Hippocampal formation (tissue), 2 donors: Measurements from ENCODE around the gene BMS1.
"Not testable (repeated sequence)": the region's sequence is repeated elsewhere in the genome, so short reads cannot be mapped to it uniquely, and the experiment has no call there.

Source experiments
- DNase-seq, 2 donors: peaks; one replicate each; lab custom pipeline; 2025; lab: John Stamatoyannopoulos, UW

BMS1 gene

GRCh38 chr10:42785759-42786158 lies 3.2 kb downstream of the BMS1 start:
- DNase-seq, result no peak

- no peak for DNase-seq
Measured at GRCh38 chr10:42790835-42791234, 8.2 kb downstream of the BMS1 start.

GRCh38 chr10:42795701-42796100 lies 13.1 kb downstream of the BMS1 start:
- no peak for DNase-seq

- no peak for DNase-seq
Measured at GRCh38 chr10:42801135-42801534, 18.5 kb downstream of the BMS1 start.

- no peak for DNase-seq
Measured at GRCh38 chr10:42802876-42803275, 20.3 kb downstream of the BMS1 start.

GRCh38 chr10:42809676-42810075 lies 27.1 kb downstream of the BMS1 start:
- no peak for DNase-seq

- no peak for DNase-seq
Measured at GRCh38 chr10:42812028-42812427, 29.4 kb downstream of the BMS1 start.

- DNase-seq, result not testable (repeated sequence)
Measured at GRCh38 chr10:42813989-42814687, 31.5 kb downstream of the BMS1 start.

- DNase-seq, result not testable (repeated sequence)
Measured at GRCh38 chr10:42816334-42816733, 33.7 kb downstream of the BMS1 start.

- DNase-seq, result no peak
Measured at GRCh38 chr10:42816912-42817311, 34.3 kb downstream of the BMS1 start.

- DNase-seq, result not testable (repeated sequence)
Measured at GRCh38 chr10:42817417-42817816, 34.8 kb downstream of the BMS1 start.

GRCh38 chr10:42826759-42827158 lies 44.2 kb downstream of the BMS1 start:
- DNase-seq, result not testable (repeated sequence)

GRCh38 chr10:42827201-42827600 lies 44.6 kb downstream of the BMS1 start:
- DNase-seq, result no peak

- DNase-seq, result not testable (repeated sequence)
Measured at GRCh38 chr10:42828391-42828790, 45.8 kb downstream of the BMS1 start.

- no peak for DNase-seq
Measured at GRCh38 chr10:42830237-42830636, 47.6 kb downstream of the BMS1 start.

- DNase-seq, result no peak
Measured at GRCh38 chr10:42836096-42836495, 53.5 kb downstream of the BMS1 start.

GRCh38 chr10:42836771-42837468 lies 54.3 kb downstream of the BMS1 start:
- no peak for DNase-seq

GRCh38 chr10:42844810-42845209 lies 62.2 kb downstream of the BMS1 start:
- not testable (repeated sequence) for DNase-seq

GRCh38 chr10:42847261-42847660 lies 64.7 kb downstream of the BMS1 start:
- DNase-seq, result not testable (repeated sequence)

- no peak for DNase-seq
Measured at GRCh38 chr10:42850931-42851330, 68.3 kb downstream of the BMS1 start.

GRCh38 chr10:42859256-42859655 lies 76.7 kb downstream of the BMS1 start:
- DNase-seq, result no peak

- DNase-seq, result not testable (repeated sequence)
Measured at GRCh38 chr10:42860016-42860415, 77.4 kb downstream of the BMS1 start.

GRCh38 chr10:42862801-42863200 lies 80.2 kb downstream of the BMS1 start:
- not testable (repeated sequence) for DNase-seq
